22Rv1 (cell line): ENCODE results near the gene AGAP1.
A peak's percentile ranks its signal among the peaks of the same experiment; 100 is the strongest.

Experiments used
- H3K27ac ChIP-seq: fragments of 450-650 bp; 2 replicates; pipeline ENCODE4 v1.5.1; 2017
- CTCF ChIP-seq: fragments of 450-650 bp; IDR thresholded peaks from 2 replicates; pipeline ENCODE4 v1.5.1; 2017; ENCODE audit warnings: mild to moderate bottlenecking
- ZFX ChIP-seq: fragments of 450-650 bp; IDR thresholded peaks from 2 replicates; pipeline ENCODE4 v1.6.1; 2017; ENCODE audit warnings: antibody characterized with exemption, borderline replicate concordance

AGAP1 gene

GRCh38 chr2:235510318-235510717 is 16.5 kb downstream of the AGAP1 start:
- H3K27ac ChIP-seq, result no peak overlapping the region
- TF ChIP-seq ZFX (no peak), CTCF (no peak)

- no peak overlapping the region for H3K27ac ChIP-seq
- TF ChIP-seq ZFX (no peak), CTCF (no peak)
Measured at GRCh38 chr2:235511187-235511661, 17.4 kb downstream of the AGAP1 start.

- H3K27ac ChIP-seq, result no peak overlapping the region
- TF ChIP-seq CTCF (no peak), ZFX (no peak)
Measured at GRCh38 chr2:235511751-235512698, 18.2 kb downstream of the AGAP1 start.

GRCh38 chr2:235512699-235513053 is 18.8 kb downstream of the AGAP1 start:
- TF ChIP-seq CTCF (no peak), ZFX (no peak)
- no peak overlapping the region for H3K27ac ChIP-seq

- TF ChIP-seq ZFX, result no peak
- TF ChIP-seq CTCF, result no peak
- no peak overlapping the region for H3K27ac ChIP-seq
Measured at GRCh38 chr2:235513984-235514626, 20.3 kb downstream of the AGAP1 start.

- TF ChIP-seq CTCF (peak; percentile 22; the same call in 1 of the 2 replicates), ZFX (no peak)
- no peak overlapping the region for H3K27ac ChIP-seq
Measured at GRCh38 chr2:235514627-235515363, 21.0 kb downstream of the AGAP1 start.
